Mesendoderm (in vitro differentiated cells): Measurements from ENCODE around the gene CCKAR.

Source experiments
- DNase-seq: peaks from one replicate; pipeline ENCODE4 v3.0.0; 2013
- H2AK5ac ChIP-seq: 2 replicates; pipeline ENCODE4 v1.6.1; 2013; ENCODE audit warnings: low read length, inconsistent platforms
- H2BK120ac ChIP-seq: 2 replicates; pipeline ENCODE4 v1.6.1; 2013; ENCODE audit warnings: low read depth, mild to moderate bottlenecking, low read length, moderate library complexity, mixed read lengths
- H2BK15ac ChIP-seq: replicated peaks from 2 replicates; pipeline ENCODE4 v1.6.1; 2013; ENCODE audit warnings: low read depth, mild to moderate bottlenecking, moderate library complexity
- H2BK5ac ChIP-seq: 2 replicates; pipeline ENCODE4 v1.6.1; 2013; ENCODE audit warnings: low read length, inconsistent platforms
- H3K18ac ChIP-seq: 2 replicates; pipeline ENCODE4 v1.6.1; 2013; ENCODE audit warnings: mild to moderate bottlenecking, low read length, mixed read lengths
- H3K23ac ChIP-seq: one replicate; pipeline ENCODE4 v1.6.1; 2013; ENCODE audit warnings: low read length
- H3K27ac ChIP-seq: 2 replicates; pipeline ENCODE4 v1.5.1; 2013; ENCODE audit warnings: low read depth, mild to moderate bottlenecking, inconsistent platforms, low read length, moderate library complexity
- H3K27me3 ChIP-seq: 2 replicates; pipeline ENCODE4 v1.6.1; 2013; ENCODE audit warnings: low read length, control low read depth, mild to moderate bottlenecking, inconsistent platforms; ENCODE audit not compliant: insufficient read depth, poor library complexity
- H3K36me3 ChIP-seq: 2 replicates; pipeline ENCODE4 v1.6.1; 2013; ENCODE audit warnings: low read length, inconsistent platforms; ENCODE audit not compliant: control insufficient read depth, insufficient read depth
- H3K4ac ChIP-seq: one replicate; pipeline ENCODE4 v1.6.1; 2013; ENCODE audit warnings: low read depth, mild to moderate bottlenecking, low read length, moderate library complexity
- H3K4me1 ChIP-seq: 2 replicates; pipeline ENCODE4 v1.6.1; 2013; ENCODE audit warnings: low read depth, low read length, inconsistent platforms; ENCODE audit not compliant: control insufficient read depth
- H3K4me2 ChIP-seq: 2 replicates; pipeline ENCODE4 v1.6.1; 2013; ENCODE audit warnings: low read length
- H3K4me3 ChIP-seq: 2 replicates; pipeline ENCODE4 v1.5.1; 2013; ENCODE audit warnings: mild to moderate bottlenecking, low read length
- H3K56ac ChIP-seq: one replicate; pipeline ENCODE4 v1.6.1; 2013; ENCODE audit warnings: low read length
- H3K79me1 ChIP-seq: 2 replicates; pipeline ENCODE4 v1.6.1; 2013; ENCODE audit warnings: low read length, inconsistent platforms
- H3K79me2 ChIP-seq: 2 replicates; pipeline ENCODE4 v1.6.1; 2013; ENCODE audit warnings: mild to moderate bottlenecking, low read length; ENCODE audit not compliant: control insufficient read depth, insufficient read depth
- H3K9ac ChIP-seq: 2 replicates; pipeline ENCODE4 v1.6.1; 2013; ENCODE audit warnings: low read length, inconsistent platforms
- H4K5ac ChIP-seq: one replicate; pipeline ENCODE4 v1.6.1; 2013; ENCODE audit warnings: low read length
- H4K8ac ChIP-seq: one replicate; pipeline ENCODE4 v1.6.1; 2013; ENCODE audit warnings: low read depth, mild to moderate bottlenecking, control low read depth, low read length, moderate library complexity
- WGBS: extraction: QIAGEN DNeasy Blood & Tissue Kit; methylation state at CpG from one replicate; pipeline ENCODE4 v1.1.7; 2013; ENCODE audit warnings: low lambda C conversion rate, missing lambda C conversion rate; ENCODE audit not compliant: insufficient coverage; ENCODE audit errors: extremely low coverage; 5-methylcytosine and 5-hydroxymethylcytosine counted together

CCKAR gene

DNA sequence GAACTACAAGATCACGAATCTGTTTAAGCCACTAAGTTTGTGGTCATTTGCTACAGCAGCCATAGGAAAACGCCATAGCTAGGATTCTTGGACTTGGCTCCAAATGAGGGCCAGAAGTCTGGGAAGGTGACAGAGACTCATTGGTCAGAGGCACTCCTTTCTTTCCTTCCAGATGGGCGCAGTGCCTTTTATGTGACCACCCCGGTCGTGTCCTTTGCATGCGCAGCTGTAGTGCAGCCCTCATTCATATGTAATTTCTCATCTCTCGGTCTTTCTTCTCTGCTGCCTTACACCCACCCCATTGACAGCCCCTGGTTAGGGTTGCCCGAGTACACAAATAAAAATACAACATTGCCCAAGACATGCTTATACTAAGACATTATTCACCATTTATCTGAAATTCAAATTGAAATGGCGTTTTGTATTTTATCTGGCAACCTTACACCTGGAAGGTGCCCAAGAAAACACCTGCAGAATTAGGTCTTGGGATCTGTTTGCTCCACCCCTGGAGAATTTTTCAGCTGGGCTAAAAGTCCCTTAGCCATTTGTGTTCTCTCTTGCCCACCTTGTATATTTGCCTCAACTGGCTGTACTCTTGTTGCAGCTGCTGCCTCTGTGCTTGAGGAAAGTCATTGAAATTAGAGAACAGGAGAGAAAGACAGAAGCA, 21.9 kb downstream of the CCKAR start:
- Histone ChIP-seq H3K18ac (no peak overlapping the region), H3K23ac (no peak overlapping the region), H2BK15ac (no peak overlapping the region), H3K56ac (no peak overlapping the region), H3K4me2 (no peak overlapping the region), H3K27me3 (no peaks in the 10 kb centered on the region), H3K4ac (no peak overlapping the region), H3K36me3 (no peaks in the 10 kb centered on the region), H4K5ac (no peak overlapping the region), H3K27ac (no peak overlapping the region), H2BK120ac (no peak overlapping the region), H2BK5ac (no peak overlapping the region), H3K4me1 (no peaks in the 10 kb centered on the region), H4K8ac (no peak overlapping the region), H3K79me1 (no peaks in the 10 kb centered on the region), H3K9ac (no peak overlapping the region), H3K79me2 (no peaks in the 10 kb centered on the region), H3K4me3 (no peak overlapping the region), H2AK5ac (no peak overlapping the region)
- no CpG with 5 or more reads among the region's 9 CpGs for WGBS
- no peak for DNase-seq

DNA sequence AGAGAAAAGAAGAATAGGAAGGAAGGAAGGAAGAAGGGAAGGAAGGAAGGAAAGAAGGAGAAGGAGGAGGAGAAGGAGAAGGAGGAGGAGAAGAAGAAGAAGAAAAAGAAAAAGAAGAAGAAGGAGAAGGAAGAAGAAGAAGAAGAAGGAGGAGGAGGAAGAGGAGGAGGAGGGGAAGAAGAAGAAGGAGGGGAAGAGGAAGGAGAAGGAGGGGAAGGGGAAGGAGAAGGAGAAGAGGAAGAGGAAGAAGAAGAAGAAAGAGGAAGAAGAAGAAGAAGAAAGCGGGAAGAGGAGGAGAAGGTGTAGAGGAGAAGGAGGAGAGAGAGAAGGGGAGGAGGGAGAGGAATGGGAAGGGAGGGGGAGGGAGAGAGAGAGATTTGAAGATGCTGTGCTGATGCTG, 22.6 kb downstream of the CCKAR start:
- Histone ChIP-seq H3K18ac (no peak overlapping the region), H3K79me1 (no peaks in the 10 kb centered on the region), H4K5ac (no peak overlapping the region), H2BK15ac (no peak overlapping the region), H2BK5ac (no peak overlapping the region), H3K4ac (no peak overlapping the region), H3K9ac (no peak overlapping the region), H2AK5ac (no peak overlapping the region), H3K23ac (no peak overlapping the region), H3K27me3 (no peaks in the 10 kb centered on the region), H4K8ac (no peak overlapping the region), H3K36me3 (no peaks in the 10 kb centered on the region), H3K4me3 (no peak overlapping the region), H3K4me1 (no peaks in the 10 kb centered on the region), H3K79me2 (no peaks in the 10 kb centered on the region), H3K56ac (no peak overlapping the region), H3K27ac (no peak overlapping the region), H3K4me2 (no peak overlapping the region), H2BK120ac (no peak overlapping the region)
- 96% methylated on average over 1 of the region's 1 CpG for WGBS
- no peak for DNase-seq

DNA sequence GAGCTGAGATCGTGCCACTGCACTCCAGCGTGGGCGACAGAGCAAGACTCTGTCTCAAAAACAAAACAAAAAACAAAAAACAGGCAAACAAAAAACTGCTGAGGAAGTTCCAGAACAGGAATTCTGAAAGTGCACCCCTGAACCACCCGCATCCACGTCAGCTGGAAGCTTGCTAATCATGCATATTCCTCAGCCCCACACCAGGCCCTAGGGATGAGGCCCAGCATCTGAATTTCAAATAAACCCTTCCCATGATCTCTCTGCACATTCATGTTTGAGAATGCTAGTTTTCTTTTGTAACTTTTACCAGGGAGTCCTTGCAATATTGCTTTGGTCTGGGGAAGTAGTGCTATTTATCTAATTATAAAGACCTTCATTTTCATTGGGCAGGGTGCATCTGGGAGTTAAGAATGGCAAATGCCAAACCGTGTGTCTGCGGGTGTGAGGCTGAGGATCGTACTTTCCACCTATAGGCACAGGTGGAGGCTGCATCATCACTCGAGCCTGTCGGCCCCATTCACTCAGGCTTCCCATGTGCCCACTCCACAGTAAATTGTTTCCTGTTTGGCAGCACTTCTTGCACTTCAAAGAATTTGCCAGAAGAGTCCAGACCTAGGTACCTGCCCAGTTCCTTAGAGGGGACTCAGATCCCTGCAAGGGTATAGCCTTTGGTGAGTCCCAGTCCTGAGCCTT, 23.6 kb downstream of the CCKAR start:
- Histone ChIP-seq H3K79me2 (no peaks in the 10 kb centered on the region), H3K56ac (no peak overlapping the region), H3K4ac (no peak overlapping the region), H3K79me1 (no peaks in the 10 kb centered on the region), H2BK120ac (no peak overlapping the region), H3K27me3 (no peaks in the 10 kb centered on the region), H2BK5ac (no peak overlapping the region), H3K36me3 (no peaks in the 10 kb centered on the region), H4K8ac (no peak overlapping the region), H3K18ac (no peak overlapping the region), H3K4me2 (no peak overlapping the region), H3K23ac (no peak overlapping the region), H2AK5ac (no peak overlapping the region), H3K4me1 (no peaks in the 10 kb centered on the region), H3K4me3 (no peak overlapping the region), H2BK15ac (no peak overlapping the region), H3K27ac (no peak overlapping the region), H4K5ac (no peak overlapping the region), H3K9ac (no peak overlapping the region)
- no peak for DNase-seq
- no CpG with 5 or more reads among the region's 10 CpGs for WGBS

DNA sequence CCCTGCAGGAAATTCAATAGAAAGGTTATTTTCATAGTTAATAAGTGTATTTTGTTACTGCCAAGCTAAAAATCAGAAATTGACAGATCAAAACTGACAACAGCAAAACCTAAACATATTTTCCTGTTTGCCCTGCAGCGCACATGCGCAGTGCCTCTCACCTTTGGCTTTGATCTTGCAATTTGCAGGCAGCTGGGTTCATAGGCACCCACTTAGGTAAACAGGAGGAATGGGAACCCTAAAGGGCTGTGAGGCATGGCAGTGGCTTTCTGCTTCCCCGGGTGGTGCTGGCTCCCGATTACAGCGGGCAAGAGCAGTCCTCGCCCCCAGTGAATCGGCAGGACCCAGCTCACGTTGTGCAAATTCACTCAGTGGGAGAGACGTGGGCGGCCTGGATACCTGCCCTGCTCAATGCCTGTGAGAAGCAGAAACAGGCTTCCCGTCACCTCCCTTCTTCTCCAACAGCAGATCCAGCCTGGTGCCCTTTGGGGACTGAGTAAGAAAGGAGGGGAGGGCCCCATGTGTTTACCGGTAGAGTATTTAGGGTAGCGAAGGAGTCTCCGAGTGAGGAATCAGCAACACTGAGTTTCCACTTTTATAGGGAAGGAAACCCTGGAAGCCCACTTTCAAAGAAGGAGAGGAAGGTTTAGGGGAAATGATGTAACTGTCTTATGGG, 25.7 kb downstream of the CCKAR start:
- WGBS = no CpG with 5 or more reads among the region's 14 CpGs
- no peak for DNase-seq

DNA sequence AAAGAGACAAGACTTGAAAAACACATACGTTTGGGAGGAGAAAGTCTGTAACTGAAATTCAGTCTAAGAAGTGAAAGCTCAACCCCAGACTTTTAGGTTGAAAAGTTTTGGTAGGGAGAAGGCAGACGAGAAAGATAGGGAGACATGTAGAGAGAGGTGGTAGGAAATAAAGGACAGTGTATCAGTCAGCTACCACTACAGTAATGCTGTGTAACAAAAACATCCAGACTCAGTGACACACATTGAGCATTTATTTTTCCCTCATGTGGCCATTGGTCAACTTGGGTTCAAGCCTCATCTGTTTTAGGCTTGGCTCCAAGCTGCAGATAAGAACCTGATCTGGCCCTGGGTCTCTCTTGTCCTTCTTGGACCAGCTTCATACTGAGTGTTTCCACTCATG, 26.9 kb downstream of the CCKAR start:
- H2BK120ac ChIP-seq = no peak overlapping the region

More for the DNA sequence above, 25.7 kb downstream of the CCKAR start:
- H3K9ac ChIP-seq = no peak overlapping the region
- no peak overlapping the region for H3K23ac ChIP-seq
- H2AK5ac ChIP-seq = no peak overlapping the region
- no peaks in the 10 kb centered on the region for H3K79me2 ChIP-seq
- no peak overlapping the region for H2BK15ac ChIP-seq
- no peak overlapping the region for H3K4me2 ChIP-seq
- no peak overlapping the region for H3K4me3 ChIP-seq
- no peak overlapping the region for H3K18ac ChIP-seq
- H3K27ac ChIP-seq = no peak overlapping the region
- H3K56ac ChIP-seq = no peak overlapping the region
- H4K5ac ChIP-seq = no peak overlapping the region
- no peaks in the 10 kb centered on the region for H3K27me3 ChIP-seq
- H3K4me1 ChIP-seq = no peaks in the 10 kb centered on the region
- H2BK120ac ChIP-seq = no peak overlapping the region
- no peak overlapping the region for H2BK5ac ChIP-seq
- no peaks in the 10 kb centered on the region for H3K36me3 ChIP-seq
- H4K8ac ChIP-seq = no peak overlapping the region
- no peak overlapping the region for H3K4ac ChIP-seq
- H3K79me1 ChIP-seq = no peaks in the 10 kb centered on the region

More for the DNA sequence above, 26.9 kb downstream of the CCKAR start:
- H2BK5ac ChIP-seq = no peak overlapping the region
- H3K36me3 ChIP-seq = no peaks in the 10 kb centered on the region
- H4K8ac ChIP-seq = no peak overlapping the region
- no peak overlapping the region for H2BK15ac ChIP-seq
- H3K79me2 ChIP-seq = no peaks in the 10 kb centered on the region
- no peak overlapping the region for H3K56ac ChIP-seq
- no peak overlapping the region for H3K23ac ChIP-seq
- H3K4me2 ChIP-seq = no peak overlapping the region
- H3K27ac ChIP-seq = no peak overlapping the region
- no peak overlapping the region for H3K4ac ChIP-seq
- H3K4me3 ChIP-seq = no peak overlapping the region
- H4K5ac ChIP-seq = no peak overlapping the region
- no peak overlapping the region for H2AK5ac ChIP-seq
- no peaks in the 10 kb centered on the region for H3K27me3 ChIP-seq
- no peaks in the 10 kb centered on the region for H3K79me1 ChIP-seq
- H3K9ac ChIP-seq = no peak overlapping the region
- DNase-seq = no peak
- H3K4me1 ChIP-seq = no peaks in the 10 kb centered on the region
- no CpG with 5 or more reads among the region's 2 CpGs for WGBS
- no peak overlapping the region for H3K18ac ChIP-seq
